OCI-LY3 (cell line): Measurements from ENCODE around the gene EYS.

Experiments
- H2AFZ ChIP-seq: fragments of 200-600, 300-600 bp; shearing (Covaris generic); 2 replicates; pipeline ENCODE4 v1.6.0; 2014; ENCODE audit warnings: antibody characterized with exemption, low read depth, low read length
- H3K27ac ChIP-seq: fragments of 200-600, 300-600 bp; sonication (generic); 2 replicates; pipeline ENCODE4 v1.5.1; 2014; ENCODE audit warnings: mild to moderate bottlenecking, low read length, moderate library complexity, mixed read lengths
- H3K27me3 ChIP-seq: fragments of 200-600, 300-600 bp; sonication (generic); 2 replicates; pipeline ENCODE4 v1.6.1; 2014; ENCODE audit warnings: low read depth, low read length, mixed read lengths
- H3K36me3 ChIP-seq: fragments of 200-600, 300-600 bp; sonication (generic); replicated peaks from 2 replicates; pipeline ENCODE3; 2014; ENCODE audit warnings: low read depth, low read length, mixed read lengths
- H3K4me1 ChIP-seq: fragments of 300-600, 200-600 bp; sonication (generic); 2 replicates; pipeline ENCODE4 v1.6.1; 2014; ENCODE audit warnings: low read length, mixed read lengths
- H3K4me2 ChIP-seq: fragments of 200-600, 300-600 bp; sonication (generic); 2 replicates; pipeline ENCODE4 v1.6.1; 2014; ENCODE audit warnings: low read length, mixed read lengths
- H3K4me3 ChIP-seq: fragments of 300-600, 200-600 bp; sonication (generic); 2 replicates; pipeline ENCODE4 v1.5.1; 2014; ENCODE audit warnings: antibody characterized with exemption, mild to moderate bottlenecking, low read length, moderate library complexity
- H3K79me2 ChIP-seq: fragments of 300-600, 200-600 bp; shearing (Covaris generic); 2 replicates; pipeline ENCODE4 v1.6.1; 2014; ENCODE audit warnings: mild to moderate bottlenecking, low read length, mixed read lengths
- H3K9ac ChIP-seq: fragments of 300-600, 200-600 bp; shearing (Covaris generic); 2 replicates; pipeline ENCODE4 v1.6.0; 2014; ENCODE audit warnings: mild to moderate bottlenecking, low read length, moderate library complexity
- H3K9me3 ChIP-seq: fragments of 200-600, 300-600 bp; shearing (Covaris generic); 2 replicates; pipeline ENCODE4 v1.6.1; 2014; ENCODE audit warnings: low read length, mixed read lengths; ENCODE audit not compliant: insufficient read depth
- H4K20me1 ChIP-seq: fragments of 200-600, 300-600 bp; sonication (generic); 2 replicates; pipeline ENCODE4 v1.6.1; 2016; ENCODE audit warnings: low read length, mixed read lengths; ENCODE audit not compliant: insufficient read depth
- CTCF ChIP-seq: fragments of 200-600, 300-600 bp; sonication (generic); IDR thresholded peaks from 2 replicates; pipeline ENCODE4 v1.5.1; 2014; ENCODE audit warnings: antibody characterized with exemption, low read length, low read depth
- EZH2phosphoT487 ChIP-seq: fragments of 200-600 bp; shearing (Covaris generic); IDR thresholded peaks from 2 replicates; pipeline ENCODE4 v1.6.1; 2018; ENCODE audit warnings: antibody characterized with exemption, mixed run types, low read depth

The EYS gene

GRCh38 chr6:64733433-64733832, 973.6 kb downstream of the EYS start:
- H3K27ac ChIP-seq, result no peak overlapping the region
- no peaks in the 10 kb centered on the region for H3K9me3 ChIP-seq
- no peaks in the 10 kb centered on the region for H3K27me3 ChIP-seq
- no peaks in the 10 kb centered on the region for H4K20me1 ChIP-seq
- TF ChIP-seq CTCF (no peak), EZH2phosphoT487 (no peak)
- H3K9ac ChIP-seq, result no peak overlapping the region
- no peaks in the 10 kb centered on the region for H3K36me3 ChIP-seq
- H3K4me3 ChIP-seq, result no peak overlapping the region
- no peaks in the 10 kb centered on the region for H3K4me1 ChIP-seq
- H3K79me2 ChIP-seq, result no peaks in the 10 kb centered on the region
- H2AFZ ChIP-seq, result no peak overlapping the region
- H3K4me2 ChIP-seq, result no peak overlapping the region

- Histone ChIP-seq H3K27me3 (no peaks in the 10 kb centered on the region), H4K20me1 (no peaks in the 10 kb centered on the region), H3K27ac (no peak overlapping the region), H3K4me2 (no peak overlapping the region), H2AFZ (no peak overlapping the region), H3K4me3 (no peak overlapping the region), H3K36me3 (no peaks in the 10 kb centered on the region), H3K79me2 (no peaks in the 10 kb centered on the region), H3K4me1 (no peaks in the 10 kb centered on the region), H3K9me3 (no peaks in the 10 kb centered on the region), H3K9ac (no peak overlapping the region)
- no peak for TF ChIP-seq EZH2phosphoT487
- peak; percentile 67 for TF ChIP-seq CTCF
Observed at GRCh38 chr6:64732888-64733287, 974.1 kb downstream of the EYS start.

- Histone ChIP-seq H4K20me1 (no peaks in the 10 kb centered on the region), H3K4me3 (no peak overlapping the region), H3K27ac (no peak overlapping the region), H3K36me3 (no peaks in the 10 kb centered on the region), H3K9ac (no peak overlapping the region), H2AFZ (no peak overlapping the region), H3K27me3 (no peaks in the 10 kb centered on the region), H3K4me2 (no peak overlapping the region), H3K9me3 (no peaks in the 10 kb centered on the region), H3K4me1 (no peaks in the 10 kb centered on the region), H3K79me2 (no peaks in the 10 kb centered on the region)
- TF ChIP-seq CTCF, result no peak
- no peak for TF ChIP-seq EZH2phosphoT487
Observed at GRCh38 chr6:64729522-64729921, 977.5 kb downstream of the EYS start.

- Histone ChIP-seq H3K27ac (no peak overlapping the region), H2AFZ (no peak overlapping the region), H3K4me3 (no peak overlapping the region), H3K9me3 (no peaks in the 10 kb centered on the region), H3K9ac (no peak overlapping the region), H3K4me1 (no peaks in the 10 kb centered on the region), H3K27me3 (no peaks in the 10 kb centered on the region), H3K4me2 (no peak overlapping the region), H4K20me1 (no peaks in the 10 kb centered on the region), H3K79me2 (no peaks in the 10 kb centered on the region), H3K36me3 (no peaks in the 10 kb centered on the region)
- TF ChIP-seq EZH2phosphoT487 (no peak), CTCF (no peak)
Observed at GRCh38 chr6:64727075-64727474, 980.0 kb downstream of the EYS start.
